WTC11 (cell line): ENCODE data around the gene SAE1. TPM values are rescaled to one million over a fixed set of nuclear protein-coding genes. Genes with fewer than 3 reads are reported as not detected.

Experiments used
- ATAC-seq: fragments of 200-7000 bp; cut with Tn5 transposase; 2 replicates; pipeline ENCODE4 v1.10.0; 2021; ENCODE audit warnings: mild to moderate bottlenecking, moderate library complexity
- CTCF ChIA-PET: fragments of 300-600 bp; sonication (Branson Sonifier 250); formaldehyde crosslinking; loops from one replicate; lab custom pipeline; 2021; ENCODE audit warnings: antibody characterized with exemption; lab: Charles Lee
- POLR2A ChIA-PET: fragments of 350-600 bp; sonication (Branson Sonifier 250); formaldehyde crosslinking; loops from one replicate; lab custom pipeline; 2021; ENCODE audit warnings: antibody characterized with exemption; lab: Charles Lee
- DNase-seq: peaks from one replicate; pipeline ENCODE4 v3.0.0; 2021; ENCODE audit warnings: low spot score
- H3K27ac Mint-ChIP-seq: 2 replicates; pipeline ENCODE4 v1.8.0; 2021; ENCODE audit warnings: mixed read lengths
- H3K27me3 Mint-ChIP-seq: 2 replicates; pipeline ENCODE4 v1.8.0; 2021; ENCODE audit warnings: low read depth, mild to moderate bottlenecking, moderate library complexity, mixed read lengths
- H3K36me3 Mint-ChIP-seq: 2 replicates; pipeline ENCODE4 v1.8.0; 2021; ENCODE audit warnings: mixed read lengths
- H3K4me1 Mint-ChIP-seq: 2 replicates; pipeline ENCODE4 v1.8.0; 2022; ENCODE audit warnings: mixed read lengths
- H3K4me3 Mint-ChIP-seq: 2 replicates; pipeline ENCODE4 v1.8.0; 2021; ENCODE audit warnings: mild to moderate bottlenecking, moderate library complexity, mixed read lengths
- H3K9me3 Mint-ChIP-seq: 2 replicates; pipeline ENCODE4 v1.8.0; 2021; ENCODE audit warnings: mixed read lengths
- ARID4B ChIP-seq: sonication (generic); formaldehyde crosslinking; IDR thresholded peaks from 2 replicates; pipeline ENCODE4 v1.8.0; 2023; ENCODE audit warnings: missing genetic modification reagents, mild to moderate bottlenecking, borderline replicate concordance
- ATF2 ChIP-seq: sonication (generic); formaldehyde crosslinking; IDR thresholded peaks from 2 replicates; pipeline ENCODE4 v1.8.1; 2022; ENCODE audit warnings: low read depth, missing genetic modification reagents, borderline replicate concordance
- ATF6 ChIP-seq: sonication (generic); formaldehyde crosslinking; IDR thresholded peaks from 2 replicates; pipeline ENCODE4 v1.8.1; 2023; ENCODE audit warnings: mild to moderate bottlenecking, missing genetic modification reagents
- ELF4 ChIP-seq: sonication (generic); formaldehyde crosslinking; IDR thresholded peaks from 2 replicates; pipeline ENCODE4 v1.8.1; 2022; ENCODE audit warnings: low read depth, mild to moderate bottlenecking, moderate library complexity, missing genetic modification reagents
- EMX1 ChIP-seq: fragments of 250-450 bp; sonication (Bioruptor Pico); IDR thresholded peaks from 2 replicates; pipeline ENCODE4 v1.8.0; 2021; ENCODE audit warnings: mild to moderate bottlenecking
- ETV6 ChIP-seq: sonication (generic); formaldehyde crosslinking; IDR thresholded peaks from 2 replicates; pipeline ENCODE4 v1.8.1; 2022; ENCODE audit warnings: mild to moderate bottlenecking, missing genetic modification reagents
- FOXP1 ChIP-seq: sonication (generic); formaldehyde crosslinking; IDR thresholded peaks from 2 replicates; pipeline ENCODE4 v1.8.0; 2022; ENCODE audit warnings: missing genetic modification reagents, mild to moderate bottlenecking, moderate library complexity, borderline replicate concordance
- GABPB1 ChIP-seq: sonication (generic); formaldehyde crosslinking; IDR thresholded peaks from 2 replicates; pipeline ENCODE4 v1.8.1; 2023; ENCODE audit warnings: mild to moderate bottlenecking, missing genetic modification reagents
- GRHL2 ChIP-seq: fragments of 250-450 bp; sonication (Bioruptor Pico); IDR thresholded peaks from 2 replicates; pipeline ENCODE4 v1.8.0; 2022; ENCODE audit warnings: mild to moderate bottlenecking, moderate library complexity; ENCODE audit not compliant: insufficient replicate concordance, severe bottlenecking
- GTF2I ChIP-seq: fragments of 250-450 bp; sonication (Bioruptor Pico); conservative IDR thresholded peaks from 2 replicates; pipeline ENCODE4 v1.4.0; 2021; ENCODE audit warnings: mild to moderate bottlenecking
- KAT7 ChIP-seq: sonication (generic); formaldehyde crosslinking; IDR thresholded peaks from 2 replicates; pipeline ENCODE4 v1.8.1; 2023; ENCODE audit warnings: missing genetic modification reagents, mild to moderate bottlenecking, borderline replicate concordance
- MLX ChIP-seq: sonication (generic); formaldehyde crosslinking; IDR thresholded peaks from 2 replicates; pipeline ENCODE4 v1.8.1; 2023; ENCODE audit warnings: mild to moderate bottlenecking, missing genetic modification reagents, moderate library complexity
- MYBL2 ChIP-seq: sonication (generic); formaldehyde crosslinking; IDR thresholded peaks from 2 replicates; pipeline ENCODE4 v1.8.1; 2023; ENCODE audit warnings: mild to moderate bottlenecking, moderate library complexity, missing genetic modification reagents
- NFATC4 ChIP-seq: fragments of 250-450 bp; sonication (Bioruptor Pico); IDR thresholded peaks from 2 replicates; pipeline ENCODE4 v1.9.0; 2021; ENCODE audit warnings: mild to moderate bottlenecking
- NR1H2 ChIP-seq: sonication (generic); formaldehyde crosslinking; IDR thresholded peaks from 2 replicates; pipeline ENCODE4 v1.9.0; 2021; ENCODE audit warnings: mild to moderate bottlenecking, moderate library complexity, missing genetic modification reagents
- NR2C2 ChIP-seq: sonication (generic); formaldehyde crosslinking; IDR thresholded peaks from 2 replicates; pipeline ENCODE4 v1.8.0; 2022; ENCODE audit warnings: mild to moderate bottlenecking, missing genetic modification reagents
- NR3C1 ChIP-seq: sonication (generic); formaldehyde crosslinking; conservative IDR thresholded peaks from 2 replicates; pipeline ENCODE4 v1.8.1; 2023; ENCODE audit warnings: low read depth, mild to moderate bottlenecking, missing genetic modification reagents
- PRRX2 ChIP-seq: fragments of 250-450 bp; sonication (Bioruptor Pico); IDR thresholded peaks from 2 replicates; pipeline ENCODE4 v1.8.0; 2021; ENCODE audit warnings: mild to moderate bottlenecking
- SMAD3 ChIP-seq: sonication (generic); formaldehyde crosslinking; IDR thresholded peaks from 2 replicates; pipeline ENCODE4 v1.8.0; 2022; ENCODE audit warnings: missing genetic modification reagents, mild to moderate bottlenecking, borderline replicate concordance
- SMAD4 ChIP-seq: sonication (generic); formaldehyde crosslinking; IDR thresholded peaks from 2 replicates; pipeline ENCODE4 v1.8.0; 2022; ENCODE audit warnings: mild to moderate bottlenecking, missing genetic modification reagents
- SOX15 ChIP-seq: fragments of 250-450 bp; sonication (Bioruptor Pico); IDR thresholded peaks from 2 replicates; pipeline ENCODE4 v1.9.0; 2021; ENCODE audit warnings: mild to moderate bottlenecking
- TEAD4 ChIP-seq: sonication (generic); formaldehyde crosslinking; IDR thresholded peaks from 2 replicates; pipeline ENCODE4 v1.8.0; 2022; ENCODE audit warnings: mild to moderate bottlenecking, missing genetic modification reagents
- USF2 ChIP-seq: sonication (generic); formaldehyde crosslinking; IDR thresholded peaks from 2 replicates; pipeline ENCODE4 v1.8.1; 2023; ENCODE audit warnings: mild to moderate bottlenecking, missing genetic modification reagents, moderate library complexity
- ZBTB21 ChIP-seq: sonication (generic); formaldehyde crosslinking; IDR thresholded peaks from 2 replicates; pipeline ENCODE4 v1.8.1; 2023; ENCODE audit warnings: mild to moderate bottlenecking, missing genetic modification reagents, borderline replicate concordance
- ZNF263 ChIP-seq: sonication (generic); formaldehyde crosslinking; IDR thresholded peaks from 2 replicates; pipeline ENCODE4 v1.8.1; 2022; ENCODE audit warnings: low read depth, mild to moderate bottlenecking, moderate library complexity, missing genetic modification reagents
- ZNF396 ChIP-seq: fragments of 250-450 bp; sonication (Bioruptor Pico); IDR thresholded peaks from 2 replicates; pipeline ENCODE4 v1.8.0; 2021; ENCODE audit warnings: mild to moderate bottlenecking, moderate library complexity, borderline replicate concordance
- ZNF416 ChIP-seq: fragments of 250-450 bp; sonication (Bioruptor Pico); IDR thresholded peaks from 2 replicates; pipeline ENCODE4 v1.9.0; 2021; ENCODE audit warnings: mild to moderate bottlenecking, inconsistent platforms
- ZNF423 ChIP-seq: fragments of 250-450 bp; sonication (Bioruptor Pico); IDR thresholded peaks from 2 replicates; pipeline ENCODE4 v2.1.2; 2022; ENCODE audit warnings: mild to moderate bottlenecking, moderate library complexity
- total RNA-seq: library from RNA; stranded (reverse); gene quantifications from 3 replicates; pipeline ENCODE4 v1.2.3, GENCODE V29; 2021

Gene SAE1
- total RNA-seq, 1 experiment from 2014 or later: 224 TPM

GRCh38 chr19:47227352-47228167 lies 96.9 kb downstream of the SAE1 start:
- ATAC-seq: peak; percentile 69
- Mint-ChIP-seq H3K4me3 (peak overlapping the region; percentile 79), H3K9me3 (no peaks in the 10 kb centered on the region), H3K27me3 (no peaks in the 10 kb centered on the region; the same call in 1 of the 2 replicates), H3K4me1 (peaks cover 22% of the 10 kb centered on the region), H3K27ac (peak overlapping the region; percentile 96), H3K36me3 (peaks cover 8% of the 10 kb centered on the region)
- ChIA-PET POLR2A (interaction anchor here (0.6 to 3.9 kb wide), 7 partner anchors 13 to 114 kb away, joined by 3 to 61 read pairs (median 13); partner anchors contain the start of genes CCDC9 and ZC3H4), CTCF (interaction anchor here (0.7 to 9.0 kb wide), 6 partner anchors 12 to 47 kb away, joined by 3 to 136 read pairs (median 6); partner anchors contain the start of genes CCDC9 and INAFM1)
- peak; percentile 97 for DNase-seq
- no peak for TF ChIP-seq ATF6 (CRISPR knock-in tag)
- TF ChIP-seq ATF2 (CRISPR knock-in tag): no peak
- no peak for TF ChIP-seq SMAD4 (CRISPR knock-in tag)
- TF ChIP-seq NR1H2: no peak
- no peak for TF ChIP-seq GRHL2 (CRISPR knock-in tag)
- TF ChIP-seq ZNF423: peak; percentile 66
- TF ChIP-seq FOXP1 (CRISPR knock-in tag): no peak
- TF ChIP-seq SOX15 (CRISPR knock-in tag): no peak
- TF ChIP-seq MYBL2 (CRISPR knock-in tag): no peak
- peak; percentile 58; the same call in 1 of the 2 replicates for TF ChIP-seq PRRX2 (CRISPR knock-in tag)
- peak; percentile 15; the same call in 1 of the 2 replicates for TF ChIP-seq USF2 (CRISPR knock-in tag)
- TF ChIP-seq NR2C2 (CRISPR knock-in tag): peak; percentile 66
- no peak for TF ChIP-seq ZNF416 (CRISPR knock-in tag)
- no peak for TF ChIP-seq GABPB1
- TF ChIP-seq EMX1 (CRISPR knock-in tag): peak; percentile 69; the same call in 1 of the 2 replicates
- no peak for TF ChIP-seq MLX (CRISPR knock-in tag)
- TF ChIP-seq KAT7 (CRISPR knock-in tag): no peak
- TF ChIP-seq SMAD3 (CRISPR knock-in tag): no peak
- no peak; the same call in 1 of the 2 replicates for TF ChIP-seq ARID4B
- 0 out of 2 replicates have a peak, but pooled peaks have one; percentile 18 for TF ChIP-seq NFATC4 (CRISPR knock-in tag)
- TF ChIP-seq NR3C1 (CRISPR knock-in tag): no peak
- TF ChIP-seq TEAD4: 0 out of 2 replicates have a peak, but pooled peaks have one; percentile 10
- peak; percentile 41; the same call in 1 of the 2 replicates for TF ChIP-seq ZNF396 (CRISPR knock-in tag)
- TF ChIP-seq ZBTB21 (CRISPR knock-in tag): no peak
- no peak for TF ChIP-seq ELF4 (CRISPR knock-in tag)
- TF ChIP-seq GTF2I: peak; percentile 100
- peak; percentile 73; the same call in 1 of the 2 replicates for TF ChIP-seq ZNF263 (CRISPR knock-in tag)
- TF ChIP-seq ETV6: peak; percentile 55; the same call in 1 of the 2 replicates
